ENCODE data around the gene MACIR.

MACIR gene

GRCh38 chr5:103254921-103255320, 3.6 kb upstream of the MACIR start:
- TF ChIP-seq CTCF (IDR thresholded peaks at IDR 0.05) = no peak

- no peak for TF ChIP-seq CTCF (IDR thresholded peaks at IDR 0.05)
These were observed 2.9 kb upstream of the MACIR start for GRCh38 chr5:103255691-103256090.

GRCh38 chr5:103256178-103256577, 2.4 kb upstream of the MACIR start:
- peak; percentile 24; the same call in 1 of the 2 replicates for TF ChIP-seq CTCF (IDR thresholded peaks at IDR 0.05)

- TF ChIP-seq CTCF (IDR thresholded peaks at IDR 0.05) = peak; percentile 14; the same call in 1 of the 2 replicates
These were observed 568 bp downstream of the MACIR start for GRCh38 chr5:103258957-103259704.

GRCh38 chr5:103259705-103260355, 1.3 kb downstream of the MACIR start:
- no peak for TF ChIP-seq CTCF (IDR thresholded peaks at IDR 0.05)

GRCh38 chr5:103260951-103261350, 2.4 kb downstream of the MACIR start:
- TF ChIP-seq CTCF (IDR thresholded peaks at IDR 0.05) = no peak

- no peak for TF ChIP-seq CTCF (IDR thresholded peaks at IDR 0.05)
These were observed 3.9 kb downstream of the MACIR start for GRCh38 chr5:103262422-103262871.
